PC-3 (cell line): ENCODE measurements around the gene P2RY2.

Experiments
- EZH2 ChIP-seq: fragments of 300-600 bp; sonication (generic); IDR thresholded peaks from one replicate; pipeline ENCODE4 v1.6.1; 2017; ENCODE audit warnings: antibody characterized with exemption, mild to moderate bottlenecking, low read length; ENCODE audit not compliant: unreplicated experiment
- TF ChIP-seq, protein P1 (sequence below): fragments of 300-600 bp; sonication (generic); conservative IDR thresholded peaks from 2 replicates; pipeline ENCODE4 v1.5.1; 2017; ENCODE audit warnings: antibody characterized with exemption, low read depth, mild to moderate bottlenecking, low read length

DNA sequence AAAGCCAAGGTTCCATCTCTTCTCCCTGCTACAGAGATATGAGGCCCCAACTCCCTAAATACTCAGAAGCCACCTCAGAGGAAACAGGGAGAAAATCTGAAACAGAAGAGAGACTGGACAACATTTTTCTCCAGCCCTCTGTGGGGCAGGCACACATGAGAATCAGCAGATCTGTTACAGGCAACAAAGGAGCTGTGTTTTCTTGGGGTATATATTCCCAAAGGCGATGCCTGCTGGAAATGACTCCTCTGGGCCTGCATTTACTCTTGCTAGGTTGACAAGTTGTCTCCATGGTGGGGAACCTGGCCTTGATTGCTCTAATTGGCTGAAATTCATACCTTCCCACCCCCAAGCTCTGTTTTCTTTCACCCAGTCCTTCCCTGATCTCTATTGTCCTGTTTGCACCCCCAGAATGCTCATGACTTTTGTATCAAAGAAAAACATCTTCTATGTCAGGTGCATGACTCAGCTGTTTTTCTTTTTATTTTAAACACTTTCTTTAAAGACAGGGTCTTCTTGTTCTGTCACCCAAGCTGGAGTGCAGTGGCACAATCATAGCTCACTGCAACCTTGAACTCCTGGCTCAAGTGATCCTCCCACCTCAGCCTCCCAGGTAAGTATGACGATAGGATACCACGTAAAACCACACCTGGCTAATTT is 30.6 kb downstream of the P2RY2 start:
- TF ChIP-seq, protein P1, sequence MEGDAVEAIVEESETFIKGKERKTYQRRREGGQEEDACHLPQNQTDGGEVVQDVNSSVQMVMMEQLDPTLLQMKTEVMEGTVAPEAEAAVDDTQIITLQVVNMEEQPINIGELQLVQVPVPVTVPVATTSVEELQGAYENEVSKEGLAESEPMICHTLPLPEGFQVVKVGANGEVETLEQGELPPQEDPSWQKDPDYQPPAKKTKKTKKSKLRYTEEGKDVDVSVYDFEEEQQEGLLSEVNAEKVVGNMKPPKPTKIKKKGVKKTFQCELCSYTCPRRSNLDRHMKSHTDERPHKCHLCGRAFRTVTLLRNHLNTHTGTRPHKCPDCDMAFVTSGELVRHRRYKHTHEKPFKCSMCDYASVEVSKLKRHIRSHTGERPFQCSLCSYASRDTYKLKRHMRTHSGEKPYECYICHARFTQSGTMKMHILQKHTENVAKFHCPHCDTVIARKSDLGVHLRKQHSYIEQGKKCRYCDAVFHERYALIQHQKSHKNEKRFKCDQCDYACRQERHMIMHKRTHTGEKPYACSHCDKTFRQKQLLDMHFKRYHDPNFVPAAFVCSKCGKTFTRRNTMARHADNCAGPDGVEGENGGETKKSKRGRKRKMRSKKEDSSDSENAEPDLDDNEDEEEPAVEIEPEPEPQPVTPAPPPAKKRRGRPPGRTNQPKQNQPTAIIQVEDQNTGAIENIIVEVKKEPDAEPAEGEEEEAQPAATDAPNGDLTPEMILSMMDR = no peak
- no peak for TF ChIP-seq EZH2
